ENCODE measurements around the gene NDST1. TPM values are rescaled to one million over a fixed set of nuclear protein-coding genes. Genes with fewer than 3 reads are reported as not detected.

The NDST1 gene
- total RNA-seq, 2 experiments from 2014 or later: 9.5 to 26.6 TPM

- no TSS peak for BruUV-seq (replicated peaks)
- POLR2A ChIA-PET: interaction anchor here (0.7 kb wide), 2 partner anchors 27 to 246 kb away, joined by 3 read pairs; no protein-coding TSS in a partner anchor
Measured at GRCh38 chr5:150550286-150550685, 42.4 kb downstream of the NDST1 start.

DNA sequence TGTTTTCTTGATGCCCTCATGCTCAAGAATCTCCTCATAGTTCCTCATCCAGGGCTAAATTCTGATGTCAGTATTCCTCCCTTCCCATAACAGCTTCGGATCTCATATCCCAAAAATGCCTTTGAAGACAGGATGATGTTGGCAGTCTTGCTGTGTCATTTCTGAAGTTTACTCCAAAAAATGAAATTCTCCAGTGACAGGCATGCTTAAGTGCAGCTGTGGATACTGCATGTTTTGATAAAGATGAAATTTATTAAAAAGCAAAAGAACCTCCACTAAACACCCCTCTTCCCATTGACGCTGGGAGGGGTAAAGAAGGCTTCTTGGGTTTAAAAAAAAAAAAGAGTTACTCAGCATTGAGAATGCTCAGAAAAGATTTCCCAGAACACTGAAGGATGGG, 43.1 kb downstream of the NDST1 start:
- ChIA-PET CTCF (ENCODE audit: unreplicated experiment) (no interaction called here), POLR2A (interaction anchor here (0.7 kb wide), 1 partner anchor 61 kb away, joined by 3 read pairs; no protein-coding TSS in a partner anchor)
- Histone ChIP-seq H4K20me1 (ENCODE audit: insufficient read depth, low read length) (no peaks in the 10 kb centered on the region), H3K9me2 (ENCODE audit: insufficient read depth, low read length) (no peaks in the 10 kb centered on the region), H3K4me1 (ENCODE audit: insufficient read depth, low read length, poor library complexity, severe bottlenecking) (peaks cover 6% of the 10 kb centered on the region), H3K27ac (ENCODE audit: low read depth, low read length, poor library complexity, severe bottlenecking) (no peak overlapping the region), H2AFZ (ENCODE audit: low read length) (no peak overlapping the region), H3K4me2 (ENCODE audit: low read length) (no peak overlapping the region), H3K4me3 (ENCODE audit: low read depth, low read length, poor library complexity, severe bottlenecking) (no peak overlapping the region), H3K9me3 (ENCODE audit: low read length) (no peaks in the 10 kb centered on the region), H3K79me2 (ENCODE audit: insufficient read depth, low read depth, low read length) (no peaks in the 10 kb centered on the region), H3K36me3 (ENCODE audit: insufficient read depth, low read length) (no peaks in the 10 kb centered on the region)
- TF ChIP-seq, protein P1, sequence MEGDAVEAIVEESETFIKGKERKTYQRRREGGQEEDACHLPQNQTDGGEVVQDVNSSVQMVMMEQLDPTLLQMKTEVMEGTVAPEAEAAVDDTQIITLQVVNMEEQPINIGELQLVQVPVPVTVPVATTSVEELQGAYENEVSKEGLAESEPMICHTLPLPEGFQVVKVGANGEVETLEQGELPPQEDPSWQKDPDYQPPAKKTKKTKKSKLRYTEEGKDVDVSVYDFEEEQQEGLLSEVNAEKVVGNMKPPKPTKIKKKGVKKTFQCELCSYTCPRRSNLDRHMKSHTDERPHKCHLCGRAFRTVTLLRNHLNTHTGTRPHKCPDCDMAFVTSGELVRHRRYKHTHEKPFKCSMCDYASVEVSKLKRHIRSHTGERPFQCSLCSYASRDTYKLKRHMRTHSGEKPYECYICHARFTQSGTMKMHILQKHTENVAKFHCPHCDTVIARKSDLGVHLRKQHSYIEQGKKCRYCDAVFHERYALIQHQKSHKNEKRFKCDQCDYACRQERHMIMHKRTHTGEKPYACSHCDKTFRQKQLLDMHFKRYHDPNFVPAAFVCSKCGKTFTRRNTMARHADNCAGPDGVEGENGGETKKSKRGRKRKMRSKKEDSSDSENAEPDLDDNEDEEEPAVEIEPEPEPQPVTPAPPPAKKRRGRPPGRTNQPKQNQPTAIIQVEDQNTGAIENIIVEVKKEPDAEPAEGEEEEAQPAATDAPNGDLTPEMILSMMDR (conservative IDR thresholded peaks at IDR 0.05; ENCODE audit: low read length): no peak
- no peak for TF ChIP-seq EZH2phosphoT487 (IDR thresholded peaks at IDR 0.05; ENCODE audit: borderline replicate concordance, low read depth, low read length)
- BruUV-seq (replicated peaks): no TSS peak
- intact Hi-C loops (cut with micrococcal nuclease; ENCODE audit: unreplicated experiment): loop anchor here (10.0 kb wide), 1 partner anchor 1716 kb away; no protein-coding TSS in a partner anchor
- DNase-seq (ENCODE audit: low spot score): no peak

More at GRCh38 chr5:150550286-150550685, 42.4 kb downstream of the NDST1 start:
- H3K9me2 ChIP-seq (ENCODE audit: insufficient read depth, low read length): no peaks in the 10 kb centered on the region
- no peak overlapping the region for H3K27ac ChIP-seq (ENCODE audit: low read depth, low read length, poor library complexity, severe bottlenecking)
- H2AFZ ChIP-seq (ENCODE audit: low read length): no peak overlapping the region
- peaks cover 5% of the 10 kb centered on the region for H3K36me3 ChIP-seq (ENCODE audit: insufficient read depth, low read length)
- TF ChIP-seq EZH2phosphoT487 (IDR thresholded peaks at IDR 0.05; ENCODE audit: borderline replicate concordance, low read depth, low read length): no peak
- TF ChIP-seq, protein P1 (conservative IDR thresholded peaks at IDR 0.05; ENCODE audit: low read length): no peak
- no peaks in the 10 kb centered on the region for H3K4me1 ChIP-seq (ENCODE audit: insufficient read depth, low read length, poor library complexity, severe bottlenecking)
- H4K20me1 ChIP-seq (ENCODE audit: insufficient read depth, low read length): no peaks in the 10 kb centered on the region
- no peak overlapping the region for H3K4me2 ChIP-seq (ENCODE audit: low read length)
- no peaks in the 10 kb centered on the region for H3K79me2 ChIP-seq (ENCODE audit: insufficient read depth, low read depth, low read length)
- no peak for DNase-seq (ENCODE audit: low spot score)
- no peak overlapping the region for H3K4me3 ChIP-seq (ENCODE audit: low read depth, low read length, poor library complexity, severe bottlenecking)
- CTCF ChIA-PET (ENCODE audit: unreplicated experiment): no interaction called here
- H3K9me3 ChIP-seq (ENCODE audit: low read length): no peaks in the 10 kb centered on the region
- intact Hi-C loops (cut with micrococcal nuclease; ENCODE audit: unreplicated experiment): loop anchor here (10.0 kb wide), 1 partner anchor 1715 kb away; no protein-coding TSS in a partner anchor

GRCh38 chr5:150553402-150553801, 45.5 kb downstream of the NDST1 start:
- Histone ChIP-seq H3K27ac (ENCODE audit: low read depth, low read length, poor library complexity, severe bottlenecking) (no peak overlapping the region), H3K4me2 (ENCODE audit: low read length) (no peak overlapping the region), H3K4me1 (ENCODE audit: insufficient read depth, low read length, poor library complexity, severe bottlenecking) (peaks cover 24% of the 10 kb centered on the region), H3K36me3 (ENCODE audit: insufficient read depth, low read length) (no peaks in the 10 kb centered on the region), H3K4me3 (ENCODE audit: low read depth, low read length, poor library complexity, severe bottlenecking) (no peak overlapping the region), H2AFZ (ENCODE audit: low read length) (no peak overlapping the region), H4K20me1 (ENCODE audit: insufficient read depth, low read length) (no peaks in the 10 kb centered on the region), H3K9me2 (ENCODE audit: insufficient read depth, low read length) (no peaks in the 10 kb centered on the region), H3K9me3 (ENCODE audit: low read length) (no peaks in the 10 kb centered on the region), H3K79me2 (ENCODE audit: insufficient read depth, low read depth, low read length) (no peaks in the 10 kb centered on the region)
- POLR2A ChIA-PET: interaction anchor here (0.6 kb wide), 1 partner anchor 326 kb away, joined by 5 read pairs; no protein-coding TSS in a partner anchor
- BruUV-seq (replicated peaks): no TSS peak
- CTCF ChIA-PET (ENCODE audit: unreplicated experiment): no interaction called here
- TF ChIP-seq EZH2phosphoT487 (IDR thresholded peaks at IDR 0.05; ENCODE audit: borderline replicate concordance, low read depth, low read length): no peak
- TF ChIP-seq, protein P1 (conservative IDR thresholded peaks at IDR 0.05; ENCODE audit: low read length): no peak
- intact Hi-C loops (cut with micrococcal nuclease; ENCODE audit: unreplicated experiment): loop anchor here (10.0 kb wide), 1 partner anchor 1719 kb away; no protein-coding TSS in a partner anchor
- DNase-seq (ENCODE audit: low spot score): no peak
